Bronchial epithelial cell (primary cell): ENCODE data around the gene TXNDC8. TPM values are rescaled to one million over a fixed set of nuclear protein-coding genes. Genes with fewer than 3 reads are reported as not detected.

Experiments
- DNase-seq: peaks from one replicate; pipeline ENCODE4 v3.0.0-alpha.2; 2010; ENCODE audit warnings: low read depth
- FAIRE-seq: peaks from 2 replicates; lab custom pipeline; 2011; peaks lifted over from hg19 to GRCh38; lab: Jason Lieb, UNC
- H3K27me3 ChIP-seq: 2 replicates; pipeline ENCODE4 v1.5.1; 2011; ENCODE audit warnings: low read length; ENCODE audit not compliant: control insufficient read depth, insufficient read depth
- H3K36me3 ChIP-seq: 2 replicates; pipeline ENCODE4 v1.5.1; 2011; ENCODE audit warnings: low read length; ENCODE audit not compliant: control insufficient read depth, insufficient read depth
- H3K4me3 ChIP-seq: 2 replicates; pipeline ENCODE4 v1.5.1; 2011; ENCODE audit warnings: mild to moderate bottlenecking, low read depth, low read length, control low read depth
- total RNA-seq: library from RNA; depleted of rRNA; stranded (reverse); fragments of >200 nt; gene quantifications from 2 replicates; pipeline ENCODE4 v1.2.1, GENCODE V29; 2014
- TF ChIP-seq, protein P1 (sequence below): IDR thresholded peaks from 2 replicates; pipeline ENCODE4 v1.5.1; 2011; ENCODE audit warnings: mild to moderate bottlenecking, moderate library complexity, low read length, control low read depth, inconsistent platforms; ENCODE audit not compliant: insufficient read depth, severe bottlenecking

TXNDC8 gene
- total RNA-seq, 1 donor from 2014 or later = not detected

DNA sequence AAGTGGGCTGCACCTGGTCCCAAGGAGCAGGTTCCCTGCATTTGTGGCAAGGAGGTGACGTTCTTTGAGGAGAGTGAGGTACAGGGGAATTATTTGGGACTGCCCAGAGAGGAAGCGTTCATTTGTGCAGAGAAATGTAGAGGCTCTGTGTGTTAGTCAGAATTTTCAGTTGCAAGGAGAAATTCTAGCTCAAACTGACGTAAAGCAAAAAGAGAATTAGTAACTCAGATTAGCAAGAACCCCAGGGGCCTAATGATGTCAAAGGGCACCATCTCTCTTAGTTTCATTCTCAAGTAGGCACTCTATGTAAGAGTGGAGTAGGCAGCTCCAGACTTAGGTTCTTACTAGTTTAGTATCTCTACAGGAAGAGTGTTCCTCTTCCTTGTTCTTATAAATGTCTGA lies 79.0 kb downstream of the TXNDC8 start:
- no peaks in the 10 kb centered on the region for H3K27me3 ChIP-seq
- DNase-seq = no peak
- FAIRE-seq = no peak
- no peaks in the 10 kb centered on the region for H3K36me3 ChIP-seq
- no peak overlapping the region for H3K4me3 ChIP-seq
- TF ChIP-seq, protein P1, sequence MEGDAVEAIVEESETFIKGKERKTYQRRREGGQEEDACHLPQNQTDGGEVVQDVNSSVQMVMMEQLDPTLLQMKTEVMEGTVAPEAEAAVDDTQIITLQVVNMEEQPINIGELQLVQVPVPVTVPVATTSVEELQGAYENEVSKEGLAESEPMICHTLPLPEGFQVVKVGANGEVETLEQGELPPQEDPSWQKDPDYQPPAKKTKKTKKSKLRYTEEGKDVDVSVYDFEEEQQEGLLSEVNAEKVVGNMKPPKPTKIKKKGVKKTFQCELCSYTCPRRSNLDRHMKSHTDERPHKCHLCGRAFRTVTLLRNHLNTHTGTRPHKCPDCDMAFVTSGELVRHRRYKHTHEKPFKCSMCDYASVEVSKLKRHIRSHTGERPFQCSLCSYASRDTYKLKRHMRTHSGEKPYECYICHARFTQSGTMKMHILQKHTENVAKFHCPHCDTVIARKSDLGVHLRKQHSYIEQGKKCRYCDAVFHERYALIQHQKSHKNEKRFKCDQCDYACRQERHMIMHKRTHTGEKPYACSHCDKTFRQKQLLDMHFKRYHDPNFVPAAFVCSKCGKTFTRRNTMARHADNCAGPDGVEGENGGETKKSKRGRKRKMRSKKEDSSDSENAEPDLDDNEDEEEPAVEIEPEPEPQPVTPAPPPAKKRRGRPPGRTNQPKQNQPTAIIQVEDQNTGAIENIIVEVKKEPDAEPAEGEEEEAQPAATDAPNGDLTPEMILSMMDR = no peak

DNA sequence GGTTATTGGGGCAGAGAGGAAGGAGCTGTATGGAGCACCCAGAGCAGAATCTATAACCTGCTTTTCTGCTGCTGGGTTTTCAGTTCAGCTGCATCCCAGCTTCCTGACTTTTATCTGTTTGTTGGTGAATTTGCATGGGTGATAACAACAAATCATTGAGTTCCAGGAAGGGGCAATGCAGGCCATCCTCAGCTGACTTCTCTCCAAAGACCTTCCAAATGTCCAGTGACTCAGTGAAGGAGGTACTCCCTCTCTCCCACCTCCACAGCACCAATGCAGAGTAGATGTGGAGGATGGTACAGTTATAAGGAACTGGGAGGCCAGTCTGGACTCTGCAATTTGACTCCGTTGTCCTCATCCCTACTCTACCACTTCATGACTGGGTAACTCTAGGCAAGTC lies 79.7 kb downstream of the TXNDC8 start:
- FAIRE-seq (no peak), DNase-seq (no peak)
- TF ChIP-seq, protein P1 = no peak
- H3K27me3 ChIP-seq = no peaks in the 10 kb centered on the region
- no peaks in the 10 kb centered on the region for H3K36me3 ChIP-seq
- no peak overlapping the region for H3K4me3 ChIP-seq

DNA sequence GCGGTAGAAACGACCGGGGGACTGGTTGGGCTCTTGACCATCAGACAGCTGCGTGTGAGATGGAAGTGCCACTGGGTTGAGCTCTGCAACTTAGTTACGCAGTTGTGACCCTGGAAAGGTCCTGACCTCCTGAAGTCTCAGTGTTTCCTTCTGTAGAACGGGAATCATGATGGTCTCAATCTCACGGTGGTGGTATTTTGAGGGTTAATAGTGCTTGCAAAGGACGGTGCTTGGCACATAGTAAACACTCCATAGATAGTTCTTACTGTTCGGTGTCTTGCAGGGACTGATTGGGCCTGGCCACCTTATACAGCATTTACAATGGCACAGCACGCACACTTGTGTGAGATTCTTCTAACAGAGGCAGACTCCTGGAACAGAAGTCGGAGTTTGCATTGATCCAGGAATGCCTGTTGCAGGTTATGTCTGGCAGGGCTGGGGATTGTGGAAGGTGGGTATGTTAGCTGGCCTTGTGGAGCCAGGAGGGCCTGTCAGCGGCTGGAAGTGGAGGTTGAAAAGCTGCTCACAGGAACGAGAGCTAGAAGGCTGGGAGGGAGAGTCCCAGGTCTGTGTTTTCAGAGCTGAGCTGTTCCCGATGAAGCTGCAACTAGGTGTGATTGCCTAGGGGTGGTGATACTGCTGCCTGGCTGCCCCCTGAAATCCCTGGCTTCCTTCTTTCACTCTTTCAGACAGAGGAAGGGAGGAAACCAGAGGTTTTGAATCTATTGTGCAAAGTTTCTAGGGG lies 80.4 kb downstream of the TXNDC8 start:
- Histone ChIP-seq H3K36me3 (no peaks in the 10 kb centered on the region), H3K4me3 (peak overlapping the region; percentile 94), H3K27me3 (no peaks in the 10 kb centered on the region)
- DNase-seq = peak; percentile 39
- TF ChIP-seq, protein P1 = no peak
- FAIRE-seq = no peak

DNA sequence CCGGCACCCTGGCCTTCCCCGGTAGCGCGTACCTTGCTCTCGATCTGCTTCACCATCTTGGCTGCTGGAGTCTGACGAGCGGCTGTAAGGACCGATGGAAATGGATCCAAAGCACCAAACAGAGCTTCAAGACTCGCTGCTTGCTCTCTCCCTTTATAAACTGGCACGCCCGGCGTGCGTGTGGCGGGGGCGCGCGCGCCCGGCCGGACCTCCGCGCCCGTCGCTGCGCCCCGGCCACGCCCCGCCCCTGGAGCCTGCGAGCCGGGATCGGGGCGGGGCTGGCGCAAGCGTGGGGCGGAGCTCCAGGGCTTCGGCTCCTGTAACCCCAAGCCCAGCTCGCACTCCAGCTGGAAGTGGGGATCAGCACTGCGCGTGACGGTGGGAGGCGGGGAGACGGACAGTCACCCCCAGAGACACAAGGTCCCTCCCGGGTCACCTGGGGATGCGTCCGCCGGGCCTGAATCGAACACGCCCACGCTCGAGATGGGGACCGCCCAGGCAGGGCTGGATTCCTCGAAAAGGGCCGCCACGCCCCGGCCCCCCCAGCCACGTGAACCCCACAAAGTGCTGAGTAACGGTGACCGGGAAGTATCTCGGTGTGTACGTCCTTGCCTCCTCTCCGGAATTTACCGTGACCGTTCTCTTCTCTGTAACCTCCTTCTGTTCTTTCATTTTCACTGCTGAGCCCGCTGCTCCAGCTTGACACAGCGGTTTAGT lies 81.1 kb downstream of the TXNDC8 start, which contains the start of gene TXN:
Gene TXN, minus strand, starts transcription at position 128 of the 717 bp plus-strand sequence. Its CDS starts 72 bp downstream, at position 56.
- Histone ChIP-seq H3K27me3 (no peaks in the 10 kb centered on the region), H3K4me3 (peak within 1 kb of the TSS; percentile 94), H3K36me3 (no peaks in the 10 kb centered on the region)
- no peak for FAIRE-seq
- TF ChIP-seq, protein P1 = no peak
- peak; percentile 77 for DNase-seq

DNA sequence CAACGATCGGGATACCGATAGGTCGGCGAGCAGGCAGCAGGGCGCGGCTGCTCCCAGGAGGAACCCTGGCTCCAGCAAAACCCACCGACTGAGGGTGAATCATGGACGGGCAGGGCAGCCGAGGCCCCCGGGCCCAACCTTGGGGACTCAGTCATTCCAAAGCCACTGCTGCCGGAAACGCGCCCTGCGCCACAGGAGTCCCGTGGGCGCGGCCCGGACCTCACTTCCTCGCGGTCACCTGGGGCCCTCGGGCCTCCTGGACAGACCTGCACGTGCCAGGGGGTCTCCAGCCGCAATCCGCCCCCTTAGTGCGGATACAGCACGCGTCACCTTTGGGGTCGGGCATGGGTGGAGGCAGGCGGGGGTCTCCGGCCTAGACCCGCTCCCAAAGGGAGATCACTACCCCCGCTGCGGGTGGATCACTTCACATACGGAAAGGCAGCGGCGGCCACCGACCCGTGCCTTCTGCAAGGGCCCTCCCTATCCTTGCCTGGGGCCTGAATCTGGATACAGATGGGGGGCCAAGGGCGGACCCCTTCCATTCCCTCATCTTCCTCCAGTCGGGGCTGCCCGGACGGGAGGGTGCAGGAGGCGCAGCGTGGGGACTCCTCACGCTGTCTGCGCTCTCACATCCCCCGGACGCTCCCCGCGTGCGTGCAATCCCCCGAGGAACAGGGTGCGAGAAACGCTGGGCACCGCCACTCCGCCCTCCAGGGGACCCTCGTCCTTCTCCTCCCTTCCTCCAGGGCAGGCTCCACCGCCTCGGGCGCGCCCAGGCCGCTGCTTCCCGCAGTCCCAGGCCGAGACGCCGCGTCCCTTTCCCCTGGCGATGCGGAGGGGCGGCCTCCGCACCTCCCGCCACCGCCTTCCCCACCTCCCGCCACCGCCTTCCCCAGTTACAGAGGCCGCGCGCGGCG lies 81.9 kb downstream of the TXNDC8 start:
- TF ChIP-seq, protein P1 = no peak

More for the DNA sequence above, 81.9 kb downstream of the TXNDC8 start:
- no peak for FAIRE-seq
- Histone ChIP-seq H3K36me3 (no peaks in the 10 kb centered on the region), H3K27me3 (no peaks in the 10 kb centered on the region), H3K4me3 (peak overlapping the region; percentile 94)
- DNase-seq = peak; percentile 46
